OCI-LY1 (cell line): ENCODE data around the gene TARS2.

ENCODE experiments used
- H2AFZ ChIP-seq: fragments of 200-600 bp; sonication (generic), shearing (Covaris generic); 2 replicates; pipeline ENCODE4 v1.6.0; 2014; ENCODE audit warnings: antibody characterized with exemption, mild to moderate bottlenecking, low read length
- H3F3A ChIP-seq: fragments of 200-600 bp; sonication (generic), shearing (Covaris generic); 2 replicates; pipeline ENCODE4 v1.6.0; 2014; ENCODE audit warnings: mild to moderate bottlenecking, antibody characterized with exemption, low read length, moderate library complexity; ENCODE audit not compliant: insufficient read depth
- H3K27ac ChIP-seq: fragments of 200-600 bp; sonication (generic); 2 replicates; pipeline ENCODE4 v1.5.1; 2014; ENCODE audit warnings: low read length, mixed run types, mild to moderate bottlenecking, low read depth; ENCODE audit not compliant: poor library complexity, severe bottlenecking
- H3K27me3 ChIP-seq: fragments of 200-600 bp; sonication (generic); 2 replicates; pipeline ENCODE4 v1.6.0; 2014; ENCODE audit warnings: antibody characterized with exemption, mild to moderate bottlenecking, low read length, moderate library complexity; ENCODE audit not compliant: insufficient read depth
- H3K36me3 ChIP-seq: fragments of 200-600 bp; sonication (generic); 2 replicates; pipeline ENCODE4 v1.6.1; 2014; ENCODE audit warnings: mild to moderate bottlenecking, antibody characterized with exemption, low read length, moderate library complexity, mixed read lengths; ENCODE audit not compliant: insufficient read depth
- H3K4me1 ChIP-seq: fragments of 200-600 bp; sonication (generic); 2 replicates; pipeline ENCODE4 v1.5.1; 2014; ENCODE audit warnings: mild to moderate bottlenecking, low read length, moderate library complexity; ENCODE audit not compliant: insufficient read depth, severe bottlenecking
- H3K4me2 ChIP-seq: fragments of 200-600 bp; sonication (generic), shearing (Covaris generic); 2 replicates; pipeline ENCODE4 v1.6.1; 2014; ENCODE audit warnings: low read length
- H3K4me3 ChIP-seq: fragments of 200-600 bp; sonication (generic); 2 replicates; pipeline ENCODE4 v1.5.1; 2014; ENCODE audit warnings: low read length, low read depth, mild to moderate bottlenecking, mixed read lengths; ENCODE audit not compliant: poor library complexity, severe bottlenecking
- H3K79me2 ChIP-seq: fragments of 200-600 bp; shearing (Covaris generic); 2 replicates; pipeline ENCODE4 v1.6.1; 2016; ENCODE audit warnings: mixed run types, low read length, mixed read lengths; ENCODE audit not compliant: insufficient read depth
- H3K9ac ChIP-seq: fragments of 200-600 bp; sonication (generic), shearing (Covaris generic); 2 replicates; pipeline ENCODE4 v1.6.1; 2014; ENCODE audit warnings: mild to moderate bottlenecking, low read length, mixed read lengths
- H3K9me2 ChIP-seq: fragments of 200-600 bp; sonication (generic), shearing (Covaris generic); 2 replicates; pipeline ENCODE4 v1.6.1; 2014; ENCODE audit warnings: low read depth, mild to moderate bottlenecking, low read length, mixed read lengths
- H3K9me3 ChIP-seq: fragments of 200-600 bp; shearing (Covaris generic); 2 replicates; pipeline ENCODE4 v1.6.1; 2014; ENCODE audit warnings: low read length, mixed read lengths
- H4K20me1 ChIP-seq: fragments of 200-600 bp; sonication (generic), shearing (Covaris generic); 2 replicates; pipeline ENCODE4 v1.6.0; 2016; ENCODE audit warnings: mild to moderate bottlenecking, low read length; ENCODE audit not compliant: insufficient read depth
- EZH2 ChIP-seq: fragments of 200-600 bp; sonication (generic), shearing (Covaris generic); IDR thresholded peaks from 2 replicates; pipeline ENCODE4 v1.8.0; 2017; ENCODE audit warnings: borderline replicate concordance, mixed run types, mild to moderate bottlenecking, antibody characterized with exemption, low read length, moderate library complexity, mixed read lengths
- TF ChIP-seq, protein P1 (sequence below): fragments of 200-600 bp; sonication (generic), shearing (Covaris generic); IDR thresholded peaks from 2 replicates; pipeline ENCODE4 v1.5.1; 2017; ENCODE audit warnings: mild to moderate bottlenecking, antibody characterized with exemption, low read length, moderate library complexity, mixed read lengths

TARS2 gene

GRCh38 chr1:150493175-150493574 lies 6.0 kb downstream of the TARS2 start:
- Histone ChIP-seq H4K20me1 (no peaks in the 10 kb centered on the region), H3K27me3 (no peaks in the 10 kb centered on the region), H3K9me3 (no peaks in the 10 kb centered on the region), H3K79me2 (peaks cover 2% of the 10 kb centered on the region; the same call in 1 of the 2 replicates), H3K9me2 (no peaks in the 10 kb centered on the region), H2AFZ (no peak overlapping the region), H3K4me3 (no peak overlapping the region), H3K27ac (no peak overlapping the region), H3K4me1 (peaks cover 6% of the 10 kb centered on the region), H3K36me3 (peaks cover 62% of the 10 kb centered on the region), H3F3A (no peaks in the 10 kb centered on the region), H3K4me2 (no peak overlapping the region), H3K9ac (no peak overlapping the region)
- TF ChIP-seq EZH2, result no peak
- TF ChIP-seq, protein P1, sequence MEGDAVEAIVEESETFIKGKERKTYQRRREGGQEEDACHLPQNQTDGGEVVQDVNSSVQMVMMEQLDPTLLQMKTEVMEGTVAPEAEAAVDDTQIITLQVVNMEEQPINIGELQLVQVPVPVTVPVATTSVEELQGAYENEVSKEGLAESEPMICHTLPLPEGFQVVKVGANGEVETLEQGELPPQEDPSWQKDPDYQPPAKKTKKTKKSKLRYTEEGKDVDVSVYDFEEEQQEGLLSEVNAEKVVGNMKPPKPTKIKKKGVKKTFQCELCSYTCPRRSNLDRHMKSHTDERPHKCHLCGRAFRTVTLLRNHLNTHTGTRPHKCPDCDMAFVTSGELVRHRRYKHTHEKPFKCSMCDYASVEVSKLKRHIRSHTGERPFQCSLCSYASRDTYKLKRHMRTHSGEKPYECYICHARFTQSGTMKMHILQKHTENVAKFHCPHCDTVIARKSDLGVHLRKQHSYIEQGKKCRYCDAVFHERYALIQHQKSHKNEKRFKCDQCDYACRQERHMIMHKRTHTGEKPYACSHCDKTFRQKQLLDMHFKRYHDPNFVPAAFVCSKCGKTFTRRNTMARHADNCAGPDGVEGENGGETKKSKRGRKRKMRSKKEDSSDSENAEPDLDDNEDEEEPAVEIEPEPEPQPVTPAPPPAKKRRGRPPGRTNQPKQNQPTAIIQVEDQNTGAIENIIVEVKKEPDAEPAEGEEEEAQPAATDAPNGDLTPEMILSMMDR, result no peak

DNA sequence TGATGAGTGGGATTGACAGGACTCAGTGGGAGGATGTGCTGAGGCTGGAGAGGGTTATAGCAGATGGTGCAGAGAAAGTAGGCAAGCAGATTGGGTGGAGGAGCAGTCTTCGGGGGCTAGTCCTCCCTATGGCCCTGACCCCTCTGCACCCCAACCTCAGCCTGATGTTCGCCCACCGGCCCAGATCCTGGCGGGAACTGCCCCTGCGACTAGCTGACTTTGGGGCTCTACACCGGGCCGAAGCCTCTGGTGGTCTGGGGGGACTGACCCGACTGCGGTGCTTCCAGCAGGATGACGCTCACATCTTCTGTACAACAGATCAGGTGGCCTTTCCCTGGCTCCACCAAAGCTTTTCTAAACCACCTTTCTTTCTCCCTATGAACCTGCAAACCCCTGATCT lies 11.1 kb downstream of the TARS2 start:
- H2AFZ ChIP-seq, result no peak overlapping the region
- no peak overlapping the region for H3K4me2 ChIP-seq
- no peaks in the 10 kb centered on the region for H4K20me1 ChIP-seq
- H3K9me3 ChIP-seq, result no peaks in the 10 kb centered on the region
- no peak overlapping the region for H3K27ac ChIP-seq
- H3K79me2 ChIP-seq, result no peaks in the 10 kb centered on the region
- H3K27me3 ChIP-seq, result no peaks in the 10 kb centered on the region
- TF ChIP-seq EZH2, result no peak
- TF ChIP-seq, protein P1, result no peak
- no peaks in the 10 kb centered on the region for H3K9me2 ChIP-seq
- no peaks in the 10 kb centered on the region for H3F3A ChIP-seq
- no peak overlapping the region for H3K9ac ChIP-seq
- H3K4me3 ChIP-seq, result no peak overlapping the region
- peaks cover 56% of the 10 kb centered on the region for H3K36me3 ChIP-seq
- H3K4me1 ChIP-seq, result no peaks in the 10 kb centered on the region

DNA sequence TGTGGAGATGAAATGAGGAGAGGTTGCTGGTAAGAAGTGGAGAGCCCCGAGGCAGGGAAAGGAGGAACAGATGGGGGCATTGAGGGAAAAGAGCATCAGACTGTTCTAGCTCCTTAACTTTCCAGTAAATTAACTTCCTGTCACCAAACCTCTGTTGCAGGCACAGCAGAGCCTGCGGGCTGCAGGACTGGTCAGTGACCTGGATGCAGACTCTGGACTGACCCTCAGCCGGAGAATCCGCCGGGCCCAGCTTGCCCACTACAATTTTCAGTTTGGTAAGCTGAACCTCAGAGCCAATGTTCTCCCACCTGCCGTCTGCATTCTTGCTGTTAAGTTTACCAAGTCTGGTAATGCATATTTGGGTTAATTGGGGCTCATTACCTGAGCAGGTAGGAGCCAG lies 18.2 kb downstream of the TARS2 start:
- no peaks in the 10 kb centered on the region for H4K20me1 ChIP-seq
- no peaks in the 10 kb centered on the region for H3K9me3 ChIP-seq
- no peak for TF ChIP-seq EZH2
- TF ChIP-seq, protein P1, result no peak
- H3K4me3 ChIP-seq, result no peak overlapping the region
- no peak overlapping the region for H2AFZ ChIP-seq
- H3K79me2 ChIP-seq, result no peaks in the 10 kb centered on the region
- no peak overlapping the region for H3K9ac ChIP-seq
- H3K36me3 ChIP-seq, result peaks cover 50% of the 10 kb centered on the region
- H3K9me2 ChIP-seq, result no peaks in the 10 kb centered on the region
- no peaks in the 10 kb centered on the region for H3K4me1 ChIP-seq
- no peak overlapping the region for H3K4me2 ChIP-seq
- H3F3A ChIP-seq, result no peaks in the 10 kb centered on the region
- H3K27ac ChIP-seq, result no peak overlapping the region
- H3K27me3 ChIP-seq, result no peaks in the 10 kb centered on the region
